Liver (tissue), 9 donors: Measurements from ENCODE around the gene CCKAR. TPM values are rescaled to one million over a fixed set of nuclear protein-coding genes. Genes with fewer than 3 reads are reported as not detected.

Experiments used
- DNase-seq: peaks from one replicate; pipeline ENCODE4 v3.0.0-alpha.2; 2017; ENCODE audit warnings: low spot score
- H3K27ac ChIP-seq, 2 donors: one replicate each; pipeline ENCODE4 v1.7.0; 2013; ENCODE audit warnings: inconsistent platforms in 2 of 2, low read length in 2 of 2, control low read depth in 1 of 2, low read depth in 1 of 2, mild to moderate bottlenecking in 1 of 2
- H3K27me3 ChIP-seq, 4 donors: one replicate each; pipeline versions ENCODE4 v1.6.1 to v1.7.0; 2013; ENCODE audit warnings: low read length in 3 of 4, inconsistent platforms in 1 of 4, mild to moderate bottlenecking in 1 of 4, moderate library complexity in 1 of 4; ENCODE audit not compliant: control insufficient read depth in 4 of 4, insufficient read depth in 4 of 4
- H3K36me3 ChIP-seq, 4 donors: one replicate each; pipeline versions ENCODE4 v1.6.1 to v1.7.0; 2013; ENCODE audit warnings: low read length in 3 of 4, mild to moderate bottlenecking in 3 of 4, low read depth in 1 of 4, moderate library complexity in 1 of 4; ENCODE audit not compliant: control insufficient read depth in 4 of 4, insufficient read depth in 3 of 4
- H3K4me1 ChIP-seq, 4 donors: one replicate each; pipeline versions ENCODE4 v1.6.1 to v1.7.0; 2013; ENCODE audit warnings: low read length in 3 of 4, mild to moderate bottlenecking in 3 of 4, moderate library complexity in 1 of 4; ENCODE audit not compliant: control insufficient read depth in 4 of 4, insufficient read depth in 4 of 4
- H3K4me3 ChIP-seq, 3 donors: one replicate each; pipeline versions ENCODE4 v1.6.1 to v1.7.0; 2013; ENCODE audit warnings: low read length in 3 of 3, control low read depth in 1 of 3, low read depth in 1 of 3, mild to moderate bottlenecking in 1 of 3
- H3K9ac ChIP-seq, 2 donors: one replicate each; pipeline ENCODE4 v1.7.0; 2013; ENCODE audit warnings: low read length in 2 of 2, mild to moderate bottlenecking in 2 of 2, moderate library complexity in 2 of 2, control low read depth in 1 of 2, low read depth in 1 of 2
- H3K9me3 ChIP-seq, 4 donors: one replicate each; pipeline versions ENCODE4 v1.6.1 to v1.7.0; 2013; ENCODE audit warnings: low read length in 3 of 4; ENCODE audit not compliant: control insufficient read depth in 4 of 4
- ATF3 ChIP-seq: IDR thresholded peaks from 2 replicates; pipeline ENCODE4 v1.6.1; 2016; ENCODE audit warnings: antibody characterized with exemption
- EGR1 ChIP-seq, 2 donors: IDR thresholded peaks; 2 replicates each; pipeline ENCODE4 v1.6.1; 2016 to 2018; ENCODE audit warnings: antibody characterized with exemption in 2 of 2, low read depth in 2 of 2
- FOXA2 ChIP-seq: IDR thresholded peaks from 2 replicates; pipeline ENCODE4 v1.6.1; 2016; ENCODE audit warnings: antibody characterized with exemption
- GABPA ChIP-seq, 2 donors: IDR thresholded peaks in 1 of 2; conservative IDR thresholded peaks in 1 of 2; 2 replicates each; pipeline ENCODE4 v1.6.1; 2016; ENCODE audit warnings: antibody characterized with exemption in 2 of 2, mild to moderate bottlenecking in 1 of 2, moderate library complexity in 1 of 2
- HNF4A ChIP-seq, 2 donors: conservative IDR thresholded peaks; 2 replicates each; pipeline ENCODE4 v1.6.1; 2016; ENCODE audit warnings: antibody characterized with exemption in 2 of 2, mild to moderate bottlenecking in 2 of 2
- HNF4G ChIP-seq: IDR thresholded peaks from 2 replicates; pipeline ENCODE4 v1.6.1; 2016; ENCODE audit warnings: antibody characterized with exemption
- JUND ChIP-seq, 2 donors: IDR thresholded peaks; 2 replicates each; pipeline ENCODE4 v1.6.1; 2016; ENCODE audit warnings: antibody characterized with exemption in 2 of 2
- MAX ChIP-seq: IDR thresholded peaks from 2 replicates; pipeline ENCODE4 v1.6.1; 2016; ENCODE audit warnings: antibody characterized with exemption
- NR2F2 ChIP-seq: IDR thresholded peaks from 2 replicates; pipeline ENCODE4 v1.6.1; 2016; ENCODE audit warnings: antibody characterized with exemption
- RAD21 ChIP-seq, 2 donors: IDR thresholded peaks; 2 replicates each; pipeline ENCODE4 v1.6.1; 2016; ENCODE audit warnings: antibody characterized with exemption in 2 of 2, mild to moderate bottlenecking in 2 of 2
- RXRA ChIP-seq, 2 donors: IDR thresholded peaks; 2 replicates each; pipeline ENCODE4 v1.6.1; 2017 to 2018; ENCODE audit warnings: antibody characterized with exemption in 2 of 2, mild to moderate bottlenecking in 1 of 2
- SP1 ChIP-seq: IDR thresholded peaks from 2 replicates; pipeline ENCODE4 v1.6.1; 2018; ENCODE audit warnings: antibody characterized with exemption, mild to moderate bottlenecking
- YY1 ChIP-seq: IDR thresholded peaks from 2 replicates; pipeline ENCODE4 v1.6.1; 2016; ENCODE audit warnings: antibody characterized with exemption, mild to moderate bottlenecking
- ZBTB33 ChIP-seq: IDR thresholded peaks from 2 replicates; pipeline ENCODE4 v1.6.1; 2016; ENCODE audit warnings: antibody characterized with exemption
- WGBS: extraction: QIAGEN DNeasy Blood & Tissue Kit; methylation state at CpG from one replicate; pipeline ENCODE4 v1.1.7; 2013; 5-methylcytosine and 5-hydroxymethylcytosine counted together
- polyA plus RNA-seq, 2 donors: library from polyadenylated mRNA; stranded (reverse) in 1 of 2; unstranded in 1 of 2; fragments of 200-250 nt in 1 of 2; fragments of >200 nt in 1 of 2; fragmentation: Nextera tagmentation in 1 of 2; extraction: Ambion mirVana in 1 of 2; gene quantifications; one replicate each; pipeline versions ENCODE4 v1.2.1 to v1.2.3, GENCODE V29; 2013 to 2015
- total RNA-seq, 2 donors: library from RNA; depleted of rRNA; stranded (reverse); fragments of >200 nt; gene quantifications; one replicate each; pipeline ENCODE4 v1.2.3, GENCODE V29; 2014
- donor health status: healthy.
- donor health status: healthy.
- donor health status: healthy.
- donor health status: healthy.
- donor health status: healthy.

CCKAR gene
- total and polyA plus RNA-seq, 4 donors: not detected

GRCh38 chr4:26529479-26529878 lies 39.2 kb upstream of the CCKAR start:
- no peak for DNase-seq
- no peak overlapping the region for H3K9ac ChIP-seq
- no peaks in the 10 kb centered on the region for H3K9me3 ChIP-seq
- H3K27ac ChIP-seq: no peak overlapping the region
- no peaks in the 10 kb centered on the region for H3K36me3 ChIP-seq
- H3K4me3 ChIP-seq: no peak overlapping the region
- no peaks in the 10 kb centered on the region for H3K4me1 ChIP-seq
- WGBS: 68% methylated on average over 5 of the region's 5 CpGs
- no peaks in the 10 kb centered on the region for H3K27me3 ChIP-seq
- TF ChIP-seq EGR1 (IDR thresholded peaks at IDR 0.05; ENCODE audit: low read depth in 2 of 2): no peak

- no peak overlapping the region for H3K27ac ChIP-seq
- no peaks in the 10 kb centered on the region for H3K9me3 ChIP-seq
- H3K4me3 ChIP-seq: no peak overlapping the region
- no peak overlapping the region for H3K9ac ChIP-seq
- no peaks in the 10 kb centered on the region for H3K4me1 ChIP-seq
- peaks cover 0 to 4% (median 0%) of the 10 kb centered on the region in 4 donors for H3K27me3 ChIP-seq
- no peaks in the 10 kb centered on the region for H3K36me3 ChIP-seq
- WGBS: 82% methylated on average over 4 of the region's 4 CpGs
- no peak for DNase-seq
- TF ChIP-seq EGR1 (IDR thresholded peaks at IDR 0.05; ENCODE audit: low read depth in 2 of 2): no peak
- TF ChIP-seq HNF4G: no peak
- TF ChIP-seq YY1: no peak
- no peak for TF ChIP-seq ZBTB33
These were observed 35.5 kb upstream of the CCKAR start for GRCh38 chr4:26525771-26526150.

GRCh38 chr4:26525136-26525770 lies 35.0 kb upstream of the CCKAR start:
- TF ChIP-seq GABPA (IDR thresholded peaks at IDR 0.05 in 1 of 2, conservative IDR thresholded peaks at IDR 0.05 in 1 of 2) (no peak), HNF4A (conservative IDR thresholded peaks at IDR 0.05) (no peak), ZBTB33 (no peak)
- Histone ChIP-seq H3K27me3 (peaks cover 0 to 4% (median 0%) of the 10 kb centered on the region in 4 donors), H3K9me3 (no peaks in the 10 kb centered on the region), H3K4me1 (no peaks in the 10 kb centered on the region), H3K9ac (no peak overlapping the region), H3K27ac (no peak overlapping the region), H3K4me3 (no peak overlapping the region), H3K36me3 (no peaks in the 10 kb centered on the region)
- WGBS: 88% methylated on average over 3 of the region's 3 CpGs
- DNase-seq: no peak

- no peak overlapping the region for H3K9ac ChIP-seq
- no peaks in the 10 kb centered on the region for H3K9me3 ChIP-seq
- H3K4me1 ChIP-seq: no peaks in the 10 kb centered on the region
- no peak overlapping the region for H3K4me3 ChIP-seq
- H3K27ac ChIP-seq: no peak overlapping the region
- no peak for DNase-seq
- 72% methylated on average over 1 of the region's 1 CpG for WGBS
- H3K27me3 ChIP-seq: peaks cover 0 to 4% (median 0%) of the 10 kb centered on the region in 4 donors
- no peaks in the 10 kb centered on the region for H3K36me3 ChIP-seq
- TF ChIP-seq HNF4G (no peak), MAX (no peak), ATF3 (no peak), JUND (IDR thresholded peaks at IDR 0.05) (no peak), YY1 (no peak), GABPA (IDR thresholded peaks at IDR 0.05 in 1 of 2, conservative IDR thresholded peaks at IDR 0.05 in 1 of 2) (no peak), RAD21 (IDR thresholded peaks at IDR 0.05) (no peak), ZBTB33 (no peak), SP1 (no peak), NR2F2 (no peak), RXRA (IDR thresholded peaks at IDR 0.05) (no peak), FOXA2 (no peak), HNF4A (conservative IDR thresholded peaks at IDR 0.05) (no peak)
These were observed 33.7 kb upstream of the CCKAR start for GRCh38 chr4:26524011-26524410.
